Left kidney (tissue), 2 donors: ENCODE measurements around the gene PARVB. TPM values are rescaled to one million over a fixed set of nuclear protein-coding genes. Genes with fewer than 3 reads are reported as not detected.

ENCODE experiments used
- DNase-seq: peaks from one replicate; pipeline ENCODE4 v3.0.0-alpha.2; 2013
- polyA plus RNA-seq: library from polyadenylated mRNA; unstranded; fragments of 120-200 nt; gene quantifications from one replicate; pipeline ENCODE4 v1.2.1, GENCODE V29; 2013; ENCODE audit not compliant: insufficient read length

PARVB gene
- polyA plus RNA-seq, 1 donor = 17.9 TPM

GRCh38 chr22:44217346-44217745, 193.2 kb downstream of the PARVB start:
- no peak for DNase-seq

- no peak for DNase-seq
Measured at GRCh38 chr22:44218071-44218470, 194.0 kb downstream of the PARVB start.

- no peak for DNase-seq
Measured at GRCh38 chr22:44219101-44219870, 195.2 kb downstream of the PARVB start.

- DNase-seq = no peak
Measured at GRCh38 chr22:44220727-44221680, 196.9 kb downstream of the PARVB start.

- no peak for DNase-seq
Measured at GRCh38 chr22:44221710-44222475, 197.8 kb downstream of the PARVB start.

Other genes starting within 250 kb of the PARVB start
- 6.5 TPM for gene EFCAB6, start 212.0 kb upstream of the PARVB start, polyA plus RNA-seq
- 4.0 TPM for gene SULT4A1, start 161.8 kb upstream of the PARVB start, polyA plus RNA-seq
- 0.10 TPM for gene PNPLA5, start 132.3 kb upstream of the PARVB start, polyA plus RNA-seq
- 2.0 TPM for gene PNPLA3, start 100.5 kb upstream of the PARVB start, polyA plus RNA-seq
- gene SAMM50, start 68.9 kb upstream of the PARVB start, polyA plus RNA-seq = 60.5 TPM
- 2.0 TPM for gene PARVG, start 156.6 kb downstream of the PARVB start, polyA plus RNA-seq